ENCODE data around the gene EGLN1. TPM values are rescaled to one million over a fixed set of nuclear protein-coding genes. Genes with fewer than 3 reads are reported as not detected.
"Not testable (repeated sequence)": the region's sequence is repeated elsewhere in the genome, so short reads cannot be mapped to it uniquely, and the experiment has no call there.

The EGLN1 gene
- total RNA-seq, 1 donor from 2014 or later: 47.8 TPM

- Histone ChIP-seq H3K4me3 (no peak overlapping the region), H3K9me3 (peaks cover 4 to 6% of the 10 kb centered on the region in 2 donors)
- TF ChIP-seq CTCF (IDR thresholded peaks at IDR 0.05): no peak
Measured at GRCh38 chr1:231442735-231443134, 20.6 kb upstream of the EGLN1 start.

GRCh38 chr1:231432996-231433395, 10.9 kb upstream of the EGLN1 start:
- intact Hi-C loops (cut with DNase I): no loop called here
- Histone ChIP-seq H3K27ac (no peak overlapping the region), H3K36me3 (no peaks in the 10 kb centered on the region), H3K4me3 (no peak overlapping the region), H3K9me3 (no peaks in the 10 kb centered on the region), H3K4me1 (no peaks in the 10 kb centered on the region), H3K27me3 (no peaks in the 10 kb centered on the region)
- DNase-seq (ENCODE audit: low spot score in 2 of 2): no peak
- no peak for TF ChIP-seq CTCF (IDR thresholded peaks at IDR 0.05)

More at GRCh38 chr1:231442735-231443134, 20.6 kb upstream of the EGLN1 start:
- H3K27ac ChIP-seq: no peak overlapping the region
- no peaks in the 10 kb centered on the region for H3K27me3 ChIP-seq
- no peaks in the 10 kb centered on the region for H3K4me1 ChIP-seq
- H3K36me3 ChIP-seq: no peaks in the 10 kb centered on the region
- intact Hi-C loops (cut with DNase I): no loop called here
- no peak for DNase-seq (ENCODE audit: low spot score in 2 of 2)

- no peak for DNase-seq (ENCODE audit: low spot score in 2 of 2)
- no peaks in the 10 kb centered on the region for H3K4me1 ChIP-seq
- no peak overlapping the region for H3K4me3 ChIP-seq
- H3K9me3 ChIP-seq: no peaks in the 10 kb centered on the region
- no peaks in the 10 kb centered on the region for H3K27me3 ChIP-seq
- intact Hi-C loops (cut with DNase I): no loop called here
- no peak for TF ChIP-seq CTCF (IDR thresholded peaks at IDR 0.05)
- H3K27ac ChIP-seq: no peak overlapping the region
- no peaks in the 10 kb centered on the region for H3K36me3 ChIP-seq
Measured at GRCh38 chr1:231431665-231432415, 9.8 kb upstream of the EGLN1 start.

- DNase-seq (ENCODE audit: low spot score in 2 of 2); H3K9me3 ChIP-seq; H3K4me3 ChIP-seq; H3K4me1 ChIP-seq; H3K27ac ChIP-seq; intact Hi-C loops (cut with DNase I); H3K27me3 ChIP-seq; H3K36me3 ChIP-seq: not testable (repeated sequence)
Measured at GRCh38 chr1:231430678-231431352, 8.7 kb upstream of the EGLN1 start.

- H3K27me3 ChIP-seq: no peaks in the 10 kb centered on the region
- no peak for DNase-seq (ENCODE audit: low spot score in 2 of 2)
- H3K9me3 ChIP-seq: no peaks in the 10 kb centered on the region
- H3K27ac ChIP-seq: no peak overlapping the region
- no peak for TF ChIP-seq CTCF (IDR thresholded peaks at IDR 0.05)
- intact Hi-C loops (cut with DNase I): no loop called here
- H3K4me1 ChIP-seq: peaks cover 0 to 2% of the 10 kb centered on the region in 2 donors
- no peaks in the 10 kb centered on the region for H3K36me3 ChIP-seq
- no peak overlapping the region for H3K4me3 ChIP-seq
Measured at GRCh38 chr1:231428377-231428776, 6.3 kb upstream of the EGLN1 start.

Data from ascending aorta (tissue), 2 donors.